Neural progenitor cell (in vitro differentiated cells): ENCODE data around the gene ANXA10. TPM values are rescaled to one million over a fixed set of nuclear protein-coding genes. Genes with fewer than 3 reads are reported as not detected.

ENCODE experiments used
- DNase-seq: peaks from one replicate; pipeline ENCODE4 v3.0.0-alpha.2; 2016; ENCODE audit warnings: low spot score
- H2AFZ ChIP-seq: fragments of 200-600 bp; sonication (generic); replicated peaks from 2 replicates; pipeline ENCODE4 v1.6.1; 2016; ENCODE audit warnings: antibody characterized with exemption
- H3F3A ChIP-seq: fragments of 200-600 bp; sonication (generic); 2 replicates; pipeline ENCODE4 v1.6.1; 2016; ENCODE audit warnings: antibody characterized with exemption, low read depth
- H3K27ac ChIP-seq: fragments of 200-600 bp; sonication (generic); 2 replicates; pipeline ENCODE4 v1.5.1; 2016; ENCODE audit warnings: mild to moderate bottlenecking
- H3K27me3 ChIP-seq: fragments of 200-600 bp; sonication (generic); 2 replicates; pipeline ENCODE4 v1.6.1; 2016; ENCODE audit warnings: mild to moderate bottlenecking, moderate library complexity
- H3K36me3 ChIP-seq: fragments of 200-600 bp; sonication (generic); 2 replicates; pipeline ENCODE4 v1.5.1; 2016
- H3K4me1 ChIP-seq: fragments of 200-600 bp; sonication (generic); 2 replicates; pipeline ENCODE4 v1.6.1; 2016; ENCODE audit warnings: mixed run types
- H3K4me2 ChIP-seq: fragments of 200-600 bp; sonication (generic); 2 replicates; pipeline ENCODE4 v1.6.1; 2016
- H3K4me3 ChIP-seq: fragments of 200-600 bp; sonication (generic); 2 replicates; pipeline ENCODE4 v1.5.1; 2016
- H3K79me2 ChIP-seq: fragments of 200-600 bp; sonication (generic); 2 replicates; pipeline ENCODE4 v1.6.1; 2016; ENCODE audit warnings: low read depth
- H3K9ac ChIP-seq: fragments of 200-600 bp; sonication (generic); 2 replicates; pipeline ENCODE4 v1.6.1; 2016
- H3K9me3 ChIP-seq: fragments of 200-600 bp; sonication (generic); 2 replicates; pipeline ENCODE4 v1.5.1; 2016; ENCODE audit warnings: low read depth
- H4K20me1 ChIP-seq: fragments of 200-600 bp; sonication (generic); 2 replicates; pipeline ENCODE4 v1.6.1; 2016; ENCODE audit warnings: low read depth
- H3K27ac Mint-ChIP-seq: 3 replicates; pipeline ENCODE4 v1.8.0; 2021; ENCODE audit warnings: mixed read lengths
- H3K27me3 Mint-ChIP-seq: 2 replicates; pipeline ENCODE4 v1.8.0; 2022; ENCODE audit warnings: low read depth, mild to moderate bottlenecking, inconsistent platforms, moderate library complexity, mixed read lengths; ENCODE audit not compliant: insufficient read depth
- H3K36me3 Mint-ChIP-seq: 3 replicates; pipeline ENCODE4 v1.8.0; 2021; ENCODE audit warnings: mixed read lengths
- H3K4me1 Mint-ChIP-seq: 3 replicates; pipeline ENCODE4 v1.8.0; 2021; ENCODE audit warnings: mixed read lengths
- H3K4me3 Mint-ChIP-seq: 3 replicates; pipeline ENCODE4 v1.8.0; 2021; ENCODE audit warnings: mild to moderate bottlenecking, moderate library complexity, mixed read lengths
- H3K9me3 Mint-ChIP-seq: 3 replicates; pipeline ENCODE4 v1.8.0; 2020; ENCODE audit warnings: mixed read lengths
- EZH2 ChIP-seq: fragments of 200-600 bp; sonication (generic); IDR thresholded peaks from 2 replicates; pipeline ENCODE4 v1.6.1; 2017; ENCODE audit warnings: antibody characterized with exemption, mild to moderate bottlenecking, moderate library complexity
- EZH2phosphoT487 ChIP-seq: fragments of 200-600 bp; sonication (generic); IDR thresholded peaks from 2 replicates; pipeline ENCODE4 v1.6.1; 2017; ENCODE audit warnings: antibody characterized with exemption
- total RNA-seq: library from RNA; depleted of rRNA; stranded (reverse); fragments of >200 nt; gene quantifications from 2 replicates; pipeline ENCODE4 v1.2.3, GENCODE V29; 2015; ENCODE audit warnings: low replicate concordance
- TF ChIP-seq, protein P1 (sequence below): fragments of 200-600 bp; sonication (generic); IDR thresholded peaks from 2 replicates; pipeline ENCODE4 v1.5.1; 2017; ENCODE audit warnings: antibody characterized with exemption, mild to moderate bottlenecking

The ANXA10 gene
- total RNA-seq, 1 donor from 2014 or later: not detected

DNA sequence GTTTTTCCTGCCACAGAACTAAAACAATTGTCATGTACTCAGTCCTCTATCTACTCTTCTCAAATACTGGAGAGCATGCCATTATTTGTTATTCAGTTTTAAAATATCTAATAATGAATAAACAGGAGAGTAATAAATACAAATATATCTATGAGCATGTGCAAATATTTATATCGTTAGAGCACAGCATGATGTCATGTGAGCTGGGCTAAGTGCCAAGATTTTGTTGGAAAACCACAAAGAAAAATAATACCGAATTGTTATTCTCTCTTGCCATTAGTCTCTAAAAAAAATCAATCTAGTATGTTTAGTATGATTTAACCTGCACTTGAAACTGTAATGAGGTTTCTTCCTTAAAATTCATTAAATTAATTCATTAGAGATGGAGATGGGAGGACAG is 129.0 kb downstream of the ANXA10 start:
- TF ChIP-seq, protein P1, sequence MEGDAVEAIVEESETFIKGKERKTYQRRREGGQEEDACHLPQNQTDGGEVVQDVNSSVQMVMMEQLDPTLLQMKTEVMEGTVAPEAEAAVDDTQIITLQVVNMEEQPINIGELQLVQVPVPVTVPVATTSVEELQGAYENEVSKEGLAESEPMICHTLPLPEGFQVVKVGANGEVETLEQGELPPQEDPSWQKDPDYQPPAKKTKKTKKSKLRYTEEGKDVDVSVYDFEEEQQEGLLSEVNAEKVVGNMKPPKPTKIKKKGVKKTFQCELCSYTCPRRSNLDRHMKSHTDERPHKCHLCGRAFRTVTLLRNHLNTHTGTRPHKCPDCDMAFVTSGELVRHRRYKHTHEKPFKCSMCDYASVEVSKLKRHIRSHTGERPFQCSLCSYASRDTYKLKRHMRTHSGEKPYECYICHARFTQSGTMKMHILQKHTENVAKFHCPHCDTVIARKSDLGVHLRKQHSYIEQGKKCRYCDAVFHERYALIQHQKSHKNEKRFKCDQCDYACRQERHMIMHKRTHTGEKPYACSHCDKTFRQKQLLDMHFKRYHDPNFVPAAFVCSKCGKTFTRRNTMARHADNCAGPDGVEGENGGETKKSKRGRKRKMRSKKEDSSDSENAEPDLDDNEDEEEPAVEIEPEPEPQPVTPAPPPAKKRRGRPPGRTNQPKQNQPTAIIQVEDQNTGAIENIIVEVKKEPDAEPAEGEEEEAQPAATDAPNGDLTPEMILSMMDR: no peak
- TF ChIP-seq EZH2 (no peak), EZH2phosphoT487 (no peak)
- Histone ChIP-seq H3K4me1 (peaks cover 12% of the 10 kb centered on the region), H3K4me3 (no peak overlapping the region), H3K9me3 (no peaks in the 10 kb centered on the region), H3K9ac (no peak overlapping the region), H2AFZ (no peak overlapping the region), H3K27ac (no peak overlapping the region), H3K79me2 (no peaks in the 10 kb centered on the region), H3K27me3 (no peaks in the 10 kb centered on the region), H3F3A (no peaks in the 10 kb centered on the region), H3K4me2 (no peak overlapping the region), H4K20me1 (no peaks in the 10 kb centered on the region), H3K36me3 (no peaks in the 10 kb centered on the region)
- DNase-seq: no peak
- Mint-ChIP-seq H3K27ac (no peak overlapping the region), H3K27me3 (no peaks in the 10 kb centered on the region), H3K36me3 (no peaks in the 10 kb centered on the region), H3K4me3 (no peak overlapping the region), H3K4me1 (no peaks in the 10 kb centered on the region), H3K9me3 (no peaks in the 10 kb centered on the region)

Other genes starting within 250 kb of the ANXA10 start
- gene DDX60, start 226.2 kb downstream of the ANXA10 start, total RNA-seq: 3.3 and 7.8 TPM in 2 replicates